LNCAP (cell line): ENCODE measurements around the gene RCOR3.

ENCODE experiments used
- TF ChIP-seq, protein P1 (sequence below): fragments of 450-650 bp; IDR thresholded peaks from 2 replicates; pipeline ENCODE4 v1.5.1; 2017; ENCODE audit warnings: mild to moderate bottlenecking

Gene RCOR3

DNA sequence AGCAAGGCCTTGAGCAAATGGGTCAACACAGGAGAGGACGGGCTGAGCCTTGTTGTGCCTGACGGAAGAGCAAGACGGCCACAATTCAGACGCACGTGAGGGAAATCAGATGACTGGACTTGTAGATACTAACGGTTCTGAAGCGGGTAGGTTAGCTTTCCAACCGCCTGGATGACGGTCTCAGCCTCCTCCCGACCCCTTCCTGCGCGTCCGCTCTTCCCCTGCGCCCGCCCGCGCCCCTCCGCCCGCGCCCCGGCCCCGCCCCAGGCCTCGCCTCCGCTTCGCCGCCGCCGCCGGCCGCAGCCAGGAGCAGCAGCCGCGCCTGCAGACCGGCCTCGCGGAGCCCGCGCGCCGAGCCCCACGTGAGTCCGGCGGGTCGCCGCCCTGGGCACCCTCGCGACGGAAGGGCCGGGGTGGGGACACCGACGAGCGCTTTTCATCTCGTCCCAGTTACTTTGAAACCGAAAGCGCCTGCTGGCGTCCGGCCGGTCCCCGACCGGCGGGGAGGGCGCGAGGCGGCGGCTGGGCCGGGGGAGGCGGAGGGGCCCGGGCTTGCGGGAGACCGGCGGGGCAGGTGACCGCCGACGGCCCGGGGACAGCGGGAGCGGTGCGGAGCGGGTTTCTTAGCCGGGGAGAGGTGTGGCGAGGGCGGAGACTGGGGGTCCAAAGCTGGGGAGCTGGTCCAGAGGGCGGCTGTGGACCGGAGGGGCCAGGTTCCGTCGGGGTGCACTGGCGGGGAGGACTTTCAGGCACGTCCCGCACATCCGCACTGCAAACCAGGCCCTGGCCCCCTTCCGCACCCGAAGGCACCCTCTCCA, 67.6 kb downstream of the RCOR3 start, which contains the start of gene TRAF5:
Gene TRAF5 (plus strand): TSS at position 306 of the 818 bp plus-strand sequence. CDS start 26,407 bp downstream, outside the sequence.
- TF ChIP-seq, protein P1, sequence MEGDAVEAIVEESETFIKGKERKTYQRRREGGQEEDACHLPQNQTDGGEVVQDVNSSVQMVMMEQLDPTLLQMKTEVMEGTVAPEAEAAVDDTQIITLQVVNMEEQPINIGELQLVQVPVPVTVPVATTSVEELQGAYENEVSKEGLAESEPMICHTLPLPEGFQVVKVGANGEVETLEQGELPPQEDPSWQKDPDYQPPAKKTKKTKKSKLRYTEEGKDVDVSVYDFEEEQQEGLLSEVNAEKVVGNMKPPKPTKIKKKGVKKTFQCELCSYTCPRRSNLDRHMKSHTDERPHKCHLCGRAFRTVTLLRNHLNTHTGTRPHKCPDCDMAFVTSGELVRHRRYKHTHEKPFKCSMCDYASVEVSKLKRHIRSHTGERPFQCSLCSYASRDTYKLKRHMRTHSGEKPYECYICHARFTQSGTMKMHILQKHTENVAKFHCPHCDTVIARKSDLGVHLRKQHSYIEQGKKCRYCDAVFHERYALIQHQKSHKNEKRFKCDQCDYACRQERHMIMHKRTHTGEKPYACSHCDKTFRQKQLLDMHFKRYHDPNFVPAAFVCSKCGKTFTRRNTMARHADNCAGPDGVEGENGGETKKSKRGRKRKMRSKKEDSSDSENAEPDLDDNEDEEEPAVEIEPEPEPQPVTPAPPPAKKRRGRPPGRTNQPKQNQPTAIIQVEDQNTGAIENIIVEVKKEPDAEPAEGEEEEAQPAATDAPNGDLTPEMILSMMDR: no peak

DNA sequence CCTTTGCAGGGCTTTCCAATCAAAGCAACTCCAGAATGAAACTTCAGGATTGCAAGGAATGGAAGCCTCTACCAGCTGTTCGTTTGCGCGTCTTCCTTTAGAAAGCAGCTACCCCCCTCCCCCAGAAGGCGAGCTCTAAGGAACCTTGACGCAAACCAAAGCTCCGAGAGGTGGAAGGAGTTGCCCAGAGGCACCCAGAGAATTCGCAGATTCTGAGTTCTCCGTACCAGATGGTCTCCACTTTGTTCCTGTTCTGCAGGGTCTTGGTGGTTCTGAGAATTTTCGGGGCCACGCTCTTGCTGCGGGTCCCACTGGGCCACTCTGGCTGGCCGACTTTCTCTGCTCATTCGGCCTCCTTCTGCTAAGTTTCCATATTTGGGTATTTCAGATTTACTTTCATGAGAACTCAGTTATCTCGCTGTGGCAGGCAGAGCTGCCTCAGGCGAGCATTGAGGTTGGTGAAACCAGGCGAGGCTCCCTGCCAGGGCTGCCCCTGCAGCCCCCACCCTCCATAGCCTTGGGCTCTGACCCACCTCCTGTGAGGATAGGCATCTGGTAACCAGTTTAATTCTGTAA, 68.3 kb downstream of the RCOR3 start:
- TF ChIP-seq, protein P1: no peak

DNA sequence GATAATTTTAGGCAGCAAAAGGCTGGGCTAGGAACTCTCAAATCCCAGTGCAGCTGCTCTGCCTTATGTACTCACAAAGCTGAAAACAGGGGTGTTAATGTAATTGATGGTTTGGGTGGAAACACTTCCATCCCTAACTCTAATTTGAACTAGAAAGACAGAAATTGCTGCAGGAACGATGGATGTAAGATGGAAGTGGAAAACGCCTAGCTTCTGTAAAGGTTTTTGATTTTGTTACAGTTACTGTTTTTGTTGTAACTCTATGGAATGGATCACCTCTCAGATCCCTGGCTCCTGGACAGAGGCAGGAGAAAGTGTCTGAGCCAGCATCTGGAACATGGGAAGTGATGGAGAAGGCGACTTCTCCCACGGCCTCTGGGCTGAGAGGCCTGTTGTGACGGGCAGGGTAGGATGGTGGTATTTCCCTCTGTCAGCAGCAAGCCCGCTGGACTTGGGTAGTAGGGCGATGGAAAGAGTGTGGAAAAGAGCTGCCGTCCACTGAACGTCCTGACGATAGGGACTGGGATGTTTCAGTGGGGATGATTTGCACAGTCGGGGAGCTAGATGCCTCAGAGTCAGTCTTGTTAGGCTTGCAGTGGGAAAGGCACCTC, 69.0 kb downstream of the RCOR3 start:
- TF ChIP-seq, protein P1: no peak

DNA sequence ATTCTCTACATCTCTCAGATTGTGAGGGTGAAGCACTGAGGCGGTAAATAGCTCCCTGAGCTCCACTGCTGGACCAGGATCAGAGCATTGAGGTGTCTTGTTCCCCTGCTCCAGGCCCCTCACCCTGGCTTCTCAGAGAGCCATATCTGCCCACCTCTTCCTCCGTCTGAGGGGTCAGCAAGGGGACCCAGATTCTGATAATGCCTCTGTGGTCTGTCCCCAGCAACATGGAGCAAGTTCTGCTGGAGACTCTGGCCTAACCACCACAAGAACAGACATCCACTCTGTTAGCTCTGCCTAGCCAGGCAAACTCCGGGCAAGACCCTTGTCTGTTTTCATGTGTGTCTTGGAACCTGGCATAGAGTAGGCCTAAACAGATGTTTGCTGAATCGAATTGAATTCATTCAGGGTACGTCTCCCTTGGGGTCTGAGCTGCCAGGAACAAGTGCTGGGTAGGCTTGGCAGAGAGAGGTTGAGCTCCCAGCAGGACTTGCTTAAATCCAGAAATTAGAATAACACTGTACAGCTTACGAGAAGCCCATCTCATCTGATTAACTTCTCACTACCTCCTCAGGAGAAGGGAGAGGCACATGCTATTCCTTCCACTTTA, 69.8 kb downstream of the RCOR3 start:
- TF ChIP-seq, protein P1: no peak

DNA sequence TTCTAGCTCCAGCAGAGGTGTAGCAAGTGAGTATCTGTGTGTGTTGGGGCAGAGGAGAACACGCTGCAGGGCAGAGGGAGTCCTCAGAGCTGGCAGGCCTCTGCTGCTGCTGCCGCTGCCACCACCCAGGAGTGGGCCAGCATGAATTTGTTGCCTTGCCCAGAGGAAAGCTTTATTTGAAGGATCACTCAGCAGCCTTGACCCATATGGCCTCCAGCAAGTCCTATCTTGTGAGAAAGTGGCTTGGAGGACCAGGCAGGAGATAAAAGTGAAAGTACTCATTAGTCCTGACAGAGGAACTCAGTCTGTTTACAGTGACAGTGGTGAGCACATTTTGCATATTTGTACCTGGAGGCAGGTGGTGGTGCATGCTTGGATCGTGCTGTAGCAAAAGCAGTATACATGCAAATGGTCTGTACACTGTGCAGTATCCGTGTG, 70.6 kb downstream of the RCOR3 start:
- TF ChIP-seq, protein P1: no peak

DNA sequence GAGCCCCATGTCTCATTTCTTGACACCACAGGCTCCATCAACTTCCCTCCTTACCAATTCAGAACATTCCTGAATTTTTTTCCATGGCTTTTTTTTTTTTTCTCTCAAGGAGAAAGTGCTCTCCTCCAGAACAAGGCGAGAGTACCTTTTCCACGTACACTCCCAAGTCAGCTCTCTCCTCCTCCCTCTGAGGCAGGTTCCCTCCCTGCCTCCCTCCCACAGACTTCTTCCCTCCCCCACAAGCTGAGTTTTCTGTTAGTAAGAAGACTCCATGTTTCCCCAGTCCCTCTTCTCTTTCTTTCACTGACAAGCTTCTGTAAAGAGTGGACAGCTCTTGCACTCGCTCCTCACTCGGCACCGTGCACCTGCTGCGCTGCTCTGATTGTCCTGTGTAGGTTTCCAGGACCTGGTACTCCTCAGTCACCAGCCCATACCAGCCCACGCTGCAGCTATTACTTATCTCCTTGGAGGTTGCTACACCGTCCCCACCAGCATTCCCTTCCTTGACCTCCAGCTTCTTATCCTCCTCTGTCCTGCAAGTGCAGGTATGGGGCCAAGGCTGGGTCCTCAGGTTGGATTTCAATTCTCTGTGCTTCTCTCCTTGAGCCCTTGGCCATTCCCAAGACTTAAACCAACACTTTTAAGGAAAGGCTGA, 71.2 kb downstream of the RCOR3 start:
- TF ChIP-seq, protein P1: no peak
